HepG2 (cell line): ENCODE measurements around the gene FCER1G. TPM values are rescaled to one million over a fixed set of nuclear protein-coding genes. Genes with fewer than 3 reads are reported as not detected.
A peak's percentile ranks its signal among the peaks of the same experiment; 100 is the strongest.

Source experiments
- ARNTL ChIP-seq: sonication (generic); formaldehyde crosslinking; IDR thresholded peaks from 2 replicates; pipeline ENCODE4 v1.4.0; 2020; ENCODE audit warnings: mild to moderate bottlenecking, missing genetic modification reagents
- KDM5A ChIP-seq: fragments of 200-600 bp; sonication (generic); IDR thresholded peaks from 2 replicates; pipeline ENCODE4 v1.7.0; 2018; ENCODE audit warnings: antibody characterized with exemption, mild to moderate bottlenecking, low read length, borderline replicate concordance
- MLLT10 ChIP-seq: sonication (generic); formaldehyde crosslinking; IDR thresholded peaks from 2 replicates; pipeline ENCODE4 v1.4.0; 2020; ENCODE audit warnings: missing genetic modification reagents
- NBN ChIP-seq: fragments of 450-650 bp; conservative IDR thresholded peaks from 2 replicates; pipeline ENCODE4 v1.6.1; 2017
- NFIB ChIP-seq: sonication (generic); formaldehyde crosslinking; IDR thresholded peaks from 2 replicates; pipeline ENCODE4 v1.9.0; 2021; ENCODE audit warnings: missing genetic modification reagents, mild to moderate bottlenecking, borderline replicate concordance
- PHB2 ChIP-seq: fragments of 450-650 bp; IDR thresholded peaks from 2 replicates; pipeline ENCODE4 v1.6.1; 2018; ENCODE audit not compliant: partially characterized antibody
- PHF5A ChIP-seq: IDR thresholded peaks from one replicate; pipeline ENCODE4 v1.6.1; 2018; ENCODE audit warnings: low read depth, missing genetic modification reagents; ENCODE audit not compliant: unreplicated experiment
- PTBP1 ChIP-seq: fragments of 200-400 bp; formaldehyde crosslinking; IDR thresholded peaks from 2 replicates; pipeline ENCODE4 v1.6.1; 2018; ENCODE audit warnings: low read length, low read depth; ENCODE audit not compliant: poor library complexity, severe bottlenecking
- RAD21 ChIP-seq: fragments of 450-650 bp; formaldehyde crosslinking; IDR thresholded peaks from 2 replicates; pipeline ENCODE4 v1.5.0; 2020; ENCODE audit warnings: mild to moderate bottlenecking
- SMAD9 ChIP-seq: sonication (generic); formaldehyde crosslinking; IDR thresholded peaks from 2 replicates; pipeline ENCODE4 v1.5.1; 2020; ENCODE audit warnings: mild to moderate bottlenecking, missing genetic modification reagents
- SP2 ChIP-seq: sonication (generic); formaldehyde crosslinking; IDR thresholded peaks from 2 replicates; pipeline ENCODE4 v1.5.1; 2020; ENCODE audit warnings: mild to moderate bottlenecking, missing genetic modification reagents
- SRSF1 ChIP-seq: fragments of 200-400 bp; formaldehyde crosslinking; optimal IDR thresholded peaks from 2 replicates; pipeline ENCODE3; 2017; ENCODE audit warnings: mild to moderate bottlenecking, low read depth, low read length, moderate library complexity
- SSRP1 ChIP-seq: IDR thresholded peaks from 2 replicates; pipeline ENCODE4 v1.6.1; 2016; ENCODE audit warnings: control low read depth
- TCF7L2 ChIP-seq: IDR thresholded peaks from 2 replicates; pipeline ENCODE4 v1.6.1; 2011; ENCODE audit warnings: mild to moderate bottlenecking, low read depth, low read length, moderate library complexity
- TEAD2 ChIP-seq: sonication (generic); formaldehyde crosslinking; IDR thresholded peaks from 2 replicates; pipeline ENCODE4 v1.9.0; 2021; ENCODE audit warnings: missing genetic modification reagents
- TP53 ChIP-seq: sonication (generic); formaldehyde crosslinking; conservative IDR thresholded peaks from 2 replicates; pipeline ENCODE4 v1.4.0; 2020; ENCODE audit warnings: missing genetic modification reagents
- WIZ ChIP-seq: sonication (generic); formaldehyde crosslinking; IDR thresholded peaks from 2 replicates; pipeline ENCODE4 v1.5.1; 2020; ENCODE audit warnings: mild to moderate bottlenecking, missing genetic modification reagents
- ZBTB25 ChIP-seq: IDR thresholded peaks from 2 replicates; pipeline ENCODE4 v1.6.1; 2018; ENCODE audit warnings: missing genetic modification reagents
- ZNF136 ChIP-seq: sonication (generic); formaldehyde crosslinking; IDR thresholded peaks from 2 replicates; pipeline ENCODE4 v1.8.1; 2022; ENCODE audit warnings: low read depth, mild to moderate bottlenecking, moderate library complexity, missing genetic modification reagents
- ZNF512 ChIP-seq: sonication (generic); formaldehyde crosslinking; IDR thresholded peaks from 2 replicates; pipeline ENCODE4 v1.4.0; 2020; ENCODE audit warnings: mild to moderate bottlenecking, missing genetic modification reagents
- ZNF543 ChIP-seq: sonication (generic); formaldehyde crosslinking; IDR thresholded peaks from 2 replicates; pipeline ENCODE4 v1.4.0; 2020; ENCODE audit warnings: mild to moderate bottlenecking, missing genetic modification reagents
- ZNF558 ChIP-seq: sonication (generic); formaldehyde crosslinking; IDR thresholded peaks from 2 replicates; pipeline ENCODE4 v1.9.0; 2022; ENCODE audit warnings: mild to moderate bottlenecking, missing genetic modification reagents, borderline replicate concordance
- ZNF703 ChIP-seq: sonication (generic); formaldehyde crosslinking; IDR thresholded peaks from 2 replicates; pipeline ENCODE4 v1.5.1; 2020; ENCODE audit warnings: missing genetic modification reagents, mild to moderate bottlenecking, moderate library complexity, borderline replicate concordance
- ZNF746 ChIP-seq: sonication (generic); formaldehyde crosslinking; IDR thresholded peaks from 2 replicates; pipeline ENCODE4 v1.8.0; 2022; ENCODE audit warnings: mild to moderate bottlenecking, missing genetic modification reagents
- ZNF781 ChIP-seq: sonication (generic); formaldehyde crosslinking; IDR thresholded peaks from 2 replicates; pipeline ENCODE4 v1.5.1; 2020; ENCODE audit warnings: borderline replicate concordance, mild to moderate bottlenecking, missing genetic modification reagents; ENCODE audit errors: not compliant biosample characterization
- ZNF790 ChIP-seq: sonication (generic); formaldehyde crosslinking; IDR thresholded peaks from 2 replicates; pipeline ENCODE4 v1.8.0; 2022; ENCODE audit warnings: missing genetic modification reagents, mild to moderate bottlenecking, borderline replicate concordance
- ZSCAN9 ChIP-seq: IDR thresholded peaks from 2 replicates; pipeline ENCODE4 v1.6.1; 2016; ENCODE audit warnings: borderline replicate concordance
- polyA plus RNA-seq, 8 experiments: library from polyadenylated mRNA; depleted of rRNA in 3 of 8; stranded (reverse) in 7 of 8; unstranded in 1 of 8; fragments of >200 nt; fragmentation: Illumina TruSeq in 4 of 8; extraction: Trizol in 4 of 8; gene quantifications; 2 replicates each; pipeline versions ENCODE4 v1.2.1 to v1.2.3, GENCODE V29; 2011 to 2016; ENCODE audit warnings: low read depth in 4 of 8, missing spikeins in 1 of 8, mixed read lengths in 1 of 8; ENCODE audit not compliant: insufficient read depth in 1 of 8
- total RNA-seq, 5 experiments: library from RNA; depleted of rRNA; stranded (reverse); fragments of >200 nt; fragmentation: Illumina TruSeq; extraction: Trizol; gene quantifications; 2 replicates each; pipeline ENCODE4 v1.2.3, GENCODE V29; 2016; ENCODE audit warnings: low read depth in 1 of 5
- TF ChIP-seq, protein P1 (sequence below): sonication (generic); formaldehyde crosslinking; IDR thresholded peaks from 2 replicates; pipeline ENCODE4 v1.4.0; 2020; ENCODE audit warnings: missing genetic modification reagents

FCER1G gene
- total and polyA plus RNA-seq, 2 of the 13 experiments (the other 11 are each of a cell fraction or from before 2014, with no cell fraction given), result 1.3 to 6.4 TPM

- TF ChIP-seq ZNF543 (no peak), PHB2 (no peak), NBN (no peak), ZBTB25 (no peak), ZNF512 (CRISPR knock-in tag) (no peak), TP53 (CRISPR knock-in tag) (0 out of 2 replicates have a peak, but pooled peaks have one; percentile 23), TCF7L2 (no peak), TEAD2 (CRISPR knock-in tag) (no peak), MLLT10 (CRISPR knock-in tag) (0 out of 2 replicates have a peak, but pooled peaks have one; percentile 8), ARNTL (CRISPR knock-in tag) (peak; percentile 50; the same call in 1 of the 2 replicates), NFIB (no peak), ZNF790 (CRISPR knock-in tag) (no peak), KDM5A (no peak), ZNF558 (CRISPR knock-in tag) (no peak), PTBP1 (no peak), ZNF746 (CRISPR knock-in tag) (no peak), SRSF1 (no peak), ZNF136 (no peak), SSRP1 (CRISPR knock-in tag) (peak; percentile 72; the same call in 1 of the 2 replicates), ZSCAN9 (CRISPR knock-in tag) (no peak), RAD21 (CRISPR knock-in tag) (no peak), SP2 (CRISPR knock-in tag) (no peak), SMAD9 (no peak), WIZ (CRISPR knock-in tag) (no peak), ZNF703 (CRISPR knock-in tag) (no peak), ZNF781 (CRISPR knock-in tag) (no peak), PHF5A (CRISPR knock-in tag) (no peak)
- TF ChIP-seq, protein P1, sequence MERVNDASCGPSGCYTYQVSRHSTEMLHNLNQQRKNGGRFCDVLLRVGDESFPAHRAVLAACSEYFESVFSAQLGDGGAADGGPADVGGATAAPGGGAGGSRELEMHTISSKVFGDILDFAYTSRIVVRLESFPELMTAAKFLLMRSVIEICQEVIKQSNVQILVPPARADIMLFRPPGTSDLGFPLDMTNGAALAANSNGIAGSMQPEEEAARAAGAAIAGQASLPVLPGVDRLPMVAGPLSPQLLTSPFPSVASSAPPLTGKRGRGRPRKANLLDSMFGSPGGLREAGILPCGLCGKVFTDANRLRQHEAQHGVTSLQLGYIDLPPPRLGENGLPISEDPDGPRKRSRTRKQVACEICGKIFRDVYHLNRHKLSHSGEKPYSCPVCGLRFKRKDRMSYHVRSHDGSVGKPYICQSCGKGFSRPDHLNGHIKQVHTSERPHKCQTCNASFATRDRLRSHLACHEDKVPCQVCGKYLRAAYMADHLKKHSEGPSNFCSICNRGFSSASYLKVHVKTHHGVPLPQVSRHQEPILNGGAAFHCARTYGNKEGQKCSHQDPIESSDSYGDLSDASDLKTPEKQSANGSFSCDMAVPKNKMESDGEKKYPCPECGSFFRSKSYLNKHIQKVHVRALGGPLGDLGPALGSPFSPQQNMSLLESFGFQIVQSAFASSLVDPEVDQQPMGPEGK (CRISPR knock-in tag), result peak; percentile 2
Measured at GRCh38 chr1:161219078-161219892, 4.2 kb downstream of the FCER1G start (continued).
